Natural killer cell treated with Interleukin-12 subunit alpha and Interleukin-12 subunit beta and Interleukin-15 and Interleukin-18, amount 100 ng/mL, for 72 hours (primary cell): ENCODE measurements around the gene KCNQ1. TPM values are rescaled to one million over a fixed set of nuclear protein-coding genes. Genes with fewer than 3 reads are reported as not detected.

Experiments
- ATAC-seq, 2 donors: fragments of 150-1000 bp; cut with Tn5 transposase in 1 of 2; sonication (Bioruptor Pico), chemical (Tn5 transposase) in 1 of 2; 2 replicates each; pipeline ENCODE4 v1.10.0; 2021
- DNase-seq: peaks from one replicate; pipeline ENCODE4 v3.0.0; 2022; ENCODE audit warnings: low spot score
- H3K27ac Mint-ChIP-seq, 2 donors: 1 replicate in 1 of 2; 2 replicates in 1 of 2; pipeline ENCODE4 v1.8.0; 2022; ENCODE audit warnings: mixed read lengths in 2 of 2, mild to moderate bottlenecking in 1 of 2, moderate library complexity in 1 of 2
- H3K27me3 Mint-ChIP-seq, 2 donors: 1 replicate in 1 of 2; 2 replicates in 1 of 2; pipeline ENCODE4 v1.8.0; 2022; ENCODE audit warnings: mixed read lengths in 2 of 2
- H3K36me3 Mint-ChIP-seq: one replicate; pipeline ENCODE4 v1.8.0; 2022; ENCODE audit warnings: mixed read lengths
- H3K4me1 Mint-ChIP-seq, 2 donors: 1 replicate in 1 of 2; 2 replicates in 1 of 2; pipeline ENCODE4 v1.8.0; 2022; ENCODE audit warnings: low read depth in 2 of 2, mixed read lengths in 2 of 2, mild to moderate bottlenecking in 1 of 2
- H3K4me3 Mint-ChIP-seq: one replicate; pipeline ENCODE4 v1.8.0; 2022; ENCODE audit warnings: mixed read lengths
- H3K9me3 Mint-ChIP-seq: 2 replicates; pipeline ENCODE4 v1.8.0; 2022; ENCODE audit warnings: mixed read lengths
- total RNA-seq, 2 donors: library from RNA; stranded (reverse); gene quantifications; one replicate each; pipeline ENCODE4 v1.2.3, GENCODE V29; 2022

KCNQ1 gene
- total RNA-seq, 2 donors from 2014 or later: 0.19 to 1.4 TPM

GRCh38 chr11:2569321-2569721, 124.5 kb downstream of the KCNQ1 start:
- no peak overlapping the region for H3K4me3 Mint-ChIP-seq
- no peaks in the 10 kb centered on the region for H3K36me3 Mint-ChIP-seq

GRCh38 chr11:2569731-2570210, 125.0 kb downstream of the KCNQ1 start:
- Mint-ChIP-seq H3K9me3 (no peaks in the 10 kb centered on the region), H3K4me1 (peaks cover 0 to 4% of the 10 kb centered on the region in 2 donors), H3K27me3 (no peaks in the 10 kb centered on the region), H3K36me3 (no peaks in the 10 kb centered on the region), H3K27ac (no peak overlapping the region), H3K4me3 (no peak overlapping the region)
- DNase-seq (peak; percentile 47), ATAC-seq (no peak)

More at GRCh38 chr11:2569321-2569721, 124.5 kb downstream of the KCNQ1 start:
- peak; percentile 72 for DNase-seq
- Mint-ChIP-seq H3K27ac (no peak overlapping the region), H3K9me3 (no peaks in the 10 kb centered on the region), H3K27me3 (no peaks in the 10 kb centered on the region), H3K4me1 (peaks cover 0 to 4% of the 10 kb centered on the region in 2 donors)
- ATAC-seq: peak; percentile 55 to 59

GRCh38 chr11:2570211-2570811, 125.5 kb downstream of the KCNQ1 start:
- no peaks in the 10 kb centered on the region for H3K9me3 Mint-ChIP-seq
- no peak for ATAC-seq
- no peak overlapping the region for H3K4me3 Mint-ChIP-seq
- no peaks in the 10 kb centered on the region for H3K27me3 Mint-ChIP-seq
- H3K27ac Mint-ChIP-seq: no peak overlapping the region
- no peaks in the 10 kb centered on the region for H3K36me3 Mint-ChIP-seq
- H3K4me1 Mint-ChIP-seq: peaks cover 0 to 4% of the 10 kb centered on the region in 2 donors
- no peak for DNase-seq

- no peak for ATAC-seq
- no peaks in the 10 kb centered on the region for H3K9me3 Mint-ChIP-seq
- no peak overlapping the region for H3K4me3 Mint-ChIP-seq
- H3K4me1 Mint-ChIP-seq: peaks cover 0 to 4% of the 10 kb centered on the region in 2 donors
- H3K27me3 Mint-ChIP-seq: no peaks in the 10 kb centered on the region
- H3K36me3 Mint-ChIP-seq: no peaks in the 10 kb centered on the region
- no peak overlapping the region for H3K27ac Mint-ChIP-seq
- no peak for DNase-seq
Measured at GRCh38 chr11:2570841-2571597, 126.2 kb downstream of the KCNQ1 start.

- Mint-ChIP-seq H3K36me3 (no peaks in the 10 kb centered on the region), H3K9me3 (no peaks in the 10 kb centered on the region), H3K4me3 (no peak overlapping the region), H3K27me3 (no peaks in the 10 kb centered on the region), H3K4me1 (peaks cover 0 to 4% of the 10 kb centered on the region in 2 donors), H3K27ac (no peak overlapping the region)
- ATAC-seq (no peak), DNase-seq (no peak)
Measured at GRCh38 chr11:2571598-2572281, 126.9 kb downstream of the KCNQ1 start.

GRCh38 chr11:2572491-2573239, 127.9 kb downstream of the KCNQ1 start:
- no peak for ATAC-seq
- H3K27ac Mint-ChIP-seq: no peak overlapping the region
- H3K9me3 Mint-ChIP-seq: no peaks in the 10 kb centered on the region
- H3K4me1 Mint-ChIP-seq: peaks cover 0 to 4% of the 10 kb centered on the region in 2 donors
- H3K27me3 Mint-ChIP-seq: no peaks in the 10 kb centered on the region
- H3K36me3 Mint-ChIP-seq: no peaks in the 10 kb centered on the region
- no peak overlapping the region for H3K4me3 Mint-ChIP-seq
- DNase-seq: no peak

GRCh38 chr11:2573240-2574042, 128.6 kb downstream of the KCNQ1 start:
- no peaks in the 10 kb centered on the region for H3K27me3 Mint-ChIP-seq
- H3K27ac Mint-ChIP-seq: no peak overlapping the region
- no peak overlapping the region for H3K4me3 Mint-ChIP-seq
- H3K36me3 Mint-ChIP-seq: no peaks in the 10 kb centered on the region
- no peaks in the 10 kb centered on the region for H3K9me3 Mint-ChIP-seq
- H3K4me1 Mint-ChIP-seq: peaks cover 0 to 4% of the 10 kb centered on the region in 2 donors
- ATAC-seq: no peak
- no peak for DNase-seq

GRCh38 chr11:2574043-2574552, 129.3 kb downstream of the KCNQ1 start:
- Mint-ChIP-seq H3K4me1 (peaks cover 0 to 2% of the 10 kb centered on the region in 2 donors), H3K4me3 (no peak overlapping the region), H3K27me3 (no peaks in the 10 kb centered on the region), H3K36me3 (no peaks in the 10 kb centered on the region), H3K9me3 (no peaks in the 10 kb centered on the region), H3K27ac (no peak overlapping the region)
- peak; percentile 54 for DNase-seq
- ATAC-seq: no peak

- Mint-ChIP-seq H3K9me3 (no peaks in the 10 kb centered on the region), H3K27me3 (no peaks in the 10 kb centered on the region), H3K36me3 (no peaks in the 10 kb centered on the region), H3K4me3 (no peak overlapping the region), H3K4me1 (no peaks in the 10 kb centered on the region), H3K27ac (no peak overlapping the region)
- ATAC-seq (no peak), DNase-seq (peak; percentile 42)
Measured at GRCh38 chr11:2574553-2575535, 130.0 kb downstream of the KCNQ1 start.

GRCh38 chr11:2575591-2576051, 130.8 kb downstream of the KCNQ1 start:
- no peak overlapping the region for H3K27ac Mint-ChIP-seq
- H3K36me3 Mint-ChIP-seq: no peaks in the 10 kb centered on the region
- no peak overlapping the region for H3K4me3 Mint-ChIP-seq
- no peaks in the 10 kb centered on the region for H3K9me3 Mint-ChIP-seq
- no peaks in the 10 kb centered on the region for H3K27me3 Mint-ChIP-seq
- peak; percentile 28 for DNase-seq
- H3K4me1 Mint-ChIP-seq: no peaks in the 10 kb centered on the region
- ATAC-seq: no peak

GRCh38 chr11:2576111-2576510, 131.3 kb downstream of the KCNQ1 start:
- DNase-seq: peak; percentile 25
- Mint-ChIP-seq H3K4me3 (no peak overlapping the region), H3K27ac (no peak overlapping the region), H3K27me3 (no peaks in the 10 kb centered on the region), H3K4me1 (no peaks in the 10 kb centered on the region), H3K36me3 (no peaks in the 10 kb centered on the region), H3K9me3 (no peaks in the 10 kb centered on the region)
- ATAC-seq: no peak

- no peak for ATAC-seq
- Mint-ChIP-seq H3K36me3 (no peaks in the 10 kb centered on the region), H3K9me3 (no peaks in the 10 kb centered on the region), H3K27ac (no peak overlapping the region), H3K27me3 (no peaks in the 10 kb centered on the region), H3K4me1 (no peaks in the 10 kb centered on the region), H3K4me3 (no peak overlapping the region)
- DNase-seq: no peak
Measured at GRCh38 chr11:2576549-2576948, 131.7 kb downstream of the KCNQ1 start.
